ENCODE measurements around the gene CATSPERB.

DNA sequence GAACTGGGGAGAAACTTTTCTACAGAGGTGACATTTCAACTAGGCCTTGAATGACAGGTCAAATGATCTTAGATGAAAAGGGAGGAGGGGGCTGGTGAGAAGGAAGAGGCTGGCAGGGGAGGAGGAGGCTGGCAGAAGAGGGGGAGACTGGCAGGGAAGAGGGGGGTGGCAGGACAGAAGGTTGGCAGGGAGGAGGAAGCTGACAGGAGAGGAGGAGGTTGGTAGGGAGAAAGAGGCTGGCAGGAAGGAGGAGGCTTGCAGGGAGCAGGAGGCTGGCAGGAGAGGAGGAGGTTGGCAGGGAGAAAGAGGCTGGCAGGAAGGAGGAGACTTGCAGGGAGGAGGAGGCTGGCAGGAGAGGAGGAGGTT is 158.4 kb downstream of the CATSPERB start:
- TF ChIP-seq, protein P1, sequence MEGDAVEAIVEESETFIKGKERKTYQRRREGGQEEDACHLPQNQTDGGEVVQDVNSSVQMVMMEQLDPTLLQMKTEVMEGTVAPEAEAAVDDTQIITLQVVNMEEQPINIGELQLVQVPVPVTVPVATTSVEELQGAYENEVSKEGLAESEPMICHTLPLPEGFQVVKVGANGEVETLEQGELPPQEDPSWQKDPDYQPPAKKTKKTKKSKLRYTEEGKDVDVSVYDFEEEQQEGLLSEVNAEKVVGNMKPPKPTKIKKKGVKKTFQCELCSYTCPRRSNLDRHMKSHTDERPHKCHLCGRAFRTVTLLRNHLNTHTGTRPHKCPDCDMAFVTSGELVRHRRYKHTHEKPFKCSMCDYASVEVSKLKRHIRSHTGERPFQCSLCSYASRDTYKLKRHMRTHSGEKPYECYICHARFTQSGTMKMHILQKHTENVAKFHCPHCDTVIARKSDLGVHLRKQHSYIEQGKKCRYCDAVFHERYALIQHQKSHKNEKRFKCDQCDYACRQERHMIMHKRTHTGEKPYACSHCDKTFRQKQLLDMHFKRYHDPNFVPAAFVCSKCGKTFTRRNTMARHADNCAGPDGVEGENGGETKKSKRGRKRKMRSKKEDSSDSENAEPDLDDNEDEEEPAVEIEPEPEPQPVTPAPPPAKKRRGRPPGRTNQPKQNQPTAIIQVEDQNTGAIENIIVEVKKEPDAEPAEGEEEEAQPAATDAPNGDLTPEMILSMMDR (IDR thresholded peaks at IDR 0.05 in 2 of 3, conservative IDR thresholded peaks at IDR 0.05 in 1 of 3; ENCODE audit: control insufficient read depth in 2 of 3, extremely low read depth in 1 of 3, insufficient read depth in 1 of 3, low read depth in 3 of 3, low read length in 3 of 3), result no peak
- no peak for TF ChIP-seq RFX5 (IDR thresholded peaks at IDR 0.05; ENCODE audit: low read depth, low read length)
- TF ChIP-seq STAT3 (IDR thresholded peaks at IDR 0.05; ENCODE audit: low read depth, low read length), result no peak
- TF ChIP-seq POLR2AphosphoS5 (IDR thresholded peaks at IDR 0.05; ENCODE audit: low read length), result no peak
- TF ChIP-seq, protein P2, sequence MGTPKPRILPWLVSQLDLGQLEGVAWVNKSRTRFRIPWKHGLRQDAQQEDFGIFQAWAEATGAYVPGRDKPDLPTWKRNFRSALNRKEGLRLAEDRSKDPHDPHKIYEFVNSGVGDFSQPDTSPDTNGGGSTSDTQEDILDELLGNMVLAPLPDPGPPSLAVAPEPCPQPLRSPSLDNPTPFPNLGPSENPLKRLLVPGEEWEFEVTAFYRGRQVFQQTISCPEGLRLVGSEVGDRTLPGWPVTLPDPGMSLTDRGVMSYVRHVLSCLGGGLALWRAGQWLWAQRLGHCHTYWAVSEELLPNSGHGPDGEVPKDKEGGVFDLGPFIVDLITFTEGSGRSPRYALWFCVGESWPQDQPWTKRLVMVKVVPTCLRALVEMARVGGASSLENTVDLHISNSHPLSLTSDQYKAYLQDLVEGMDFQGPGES (IDR thresholded peaks at IDR 0.05), result no peak

Measured in GM12878 (cell line).